Natural killer cell (primary cell): ENCODE results near the gene LCA5L. TPM values are rescaled to one million over a fixed set of nuclear protein-coding genes. Genes with fewer than 3 reads are reported as not detected.
A peak's percentile ranks its signal among the peaks of the same experiment; 100 is the strongest.

ENCODE experiments used
- ATAC-seq, 3 donors: fragments of 150-1000 bp in 2 of 3; fragments of 200-7000 bp in 1 of 3; cut with Tn5 transposase; 1 replicate in 1 of 3; 2 replicates in 2 of 3; pipeline ENCODE4 v1.10.0; 2021; ENCODE audit warnings: mild to moderate bottlenecking in 2 of 3, moderate library complexity in 2 of 3
- DNase-seq, 2 donors: peaks; one replicate each; pipeline versions ENCODE4 v3.0.0 to v3.0.0-alpha.2; 2013 to 2021; ENCODE audit warnings: mixed read lengths in 1 of 2
- H3K27ac ChIP-seq: one replicate; pipeline ENCODE4 v1.5.1; 2013; ENCODE audit warnings: mild to moderate bottlenecking, low read length
- H3K27me3 ChIP-seq: one replicate; pipeline ENCODE4 v1.6.1; 2013; ENCODE audit warnings: low read length; ENCODE audit not compliant: control insufficient read depth, insufficient read depth
- H3K36me3 ChIP-seq: one replicate; pipeline ENCODE4 v1.6.1; 2013; ENCODE audit warnings: low read length; ENCODE audit not compliant: control insufficient read depth, insufficient read depth
- H3K4me1 ChIP-seq: one replicate; pipeline ENCODE4 v1.6.1; 2013; ENCODE audit warnings: low read length; ENCODE audit not compliant: control insufficient read depth, insufficient read depth
- H3K4me3 ChIP-seq: one replicate; pipeline ENCODE4 v1.5.1; 2013; ENCODE audit warnings: low read length
- H3K9me3 ChIP-seq: one replicate; pipeline ENCODE4 v1.6.1; 2013; ENCODE audit warnings: low read length; ENCODE audit not compliant: control insufficient read depth, insufficient read depth
- H3K27ac Mint-ChIP-seq, 2 donors: one replicate each; pipeline ENCODE4 v1.8.0; 2022; ENCODE audit warnings: mild to moderate bottlenecking in 2 of 2, mixed read lengths in 2 of 2, moderate library complexity in 1 of 2
- H3K27me3 Mint-ChIP-seq, 2 donors: one replicate each; pipeline ENCODE4 v1.8.0; 2022; ENCODE audit warnings: low read depth in 2 of 2, mixed read lengths in 2 of 2
- H3K36me3 Mint-ChIP-seq: one replicate; pipeline ENCODE4 v1.8.0; 2022; ENCODE audit warnings: mixed read lengths
- H3K4me1 Mint-ChIP-seq, 2 donors: one replicate each; pipeline ENCODE4 v1.8.0; 2022; ENCODE audit warnings: mixed read lengths in 2 of 2
- H3K4me3 Mint-ChIP-seq: one replicate; pipeline ENCODE4 v1.8.0; 2022; ENCODE audit warnings: mild to moderate bottlenecking, moderate library complexity, mixed read lengths
- H3K9me3 Mint-ChIP-seq, 2 donors: one replicate each; pipeline ENCODE4 v1.8.0; 2022; ENCODE audit warnings: mixed read lengths in 2 of 2
- WGBS: methylation state at CpG from one replicate; pipeline ENCODE4 v1.1.7; 2013; ENCODE audit warnings: missing lambda C conversion rate; ENCODE audit not compliant: insufficient coverage; 5-methylcytosine and 5-hydroxymethylcytosine counted together
- intact Hi-C: fragments of 100-400 bp; cut with micrococcal nuclease; formaldehyde crosslinking; loops from one replicate; pipeline ENCODE4 v1.14.2; 2022
- total RNA-seq, 4 donors: library from RNA; stranded (reverse); fragments of 120-200 nt in 1 of 4; gene quantifications; one replicate each; pipeline versions ENCODE4 v1.2.3 to v1.2.4, GENCODE V29; 2013 to 2022
- TF ChIP-seq, protein P1 (sequence below): fragments of 200-600 bp; IDR thresholded peaks from one replicate; pipeline ENCODE4 v1.8.0; 2022; ENCODE audit warnings: antibody characterized with exemption

LCA5L gene
- under 1 TPM in 2 of 3 donors, not detected in 1; 0.14 to 0.84 TPM for total RNA-seq
- total RNA-seq (2013), result 0.23 TPM

- peaks cover 9% of the 10 kb centered on the region for H3K4me1 ChIP-seq
- intact Hi-C loops, result loop anchor here (1.0 to 5.0 kb wide), 2 partner anchors 133 to 263 kb away; partner anchors contain the start of gene PSMG1
- Mint-ChIP-seq H3K27ac (peak within 1 kb of the TSS; percentile 93 to 94), H3K27me3 (peaks cover 22 to 41% of the 10 kb centered on the region in 2 donors), H3K36me3 (no peaks in the 10 kb centered on the region), H3K4me1 (peaks cover 11 to 15% of the 10 kb centered on the region in 2 donors), H3K9me3 (no peaks in the 10 kb centered on the region), H3K4me3 (peak within 1 kb of the TSS; percentile 95)
- no peaks in the 10 kb centered on the region for H3K36me3 ChIP-seq
- DNase-seq (peak; percentile 91 to 96), ATAC-seq (peak; percentile 88 to 95 (median 91))
- H3K4me3 ChIP-seq, result peak within 1 kb of the TSS; percentile 73
- peak within 1 kb of the TSS; percentile 95 for H3K27ac ChIP-seq
- no peaks in the 10 kb centered on the region for H3K27me3 ChIP-seq
- WGBS, result under 1% methylated on average over 81 of the region's 83 CpGs
- H3K9me3 ChIP-seq, result no peaks in the 10 kb centered on the region
- TF ChIP-seq, protein P1, sequence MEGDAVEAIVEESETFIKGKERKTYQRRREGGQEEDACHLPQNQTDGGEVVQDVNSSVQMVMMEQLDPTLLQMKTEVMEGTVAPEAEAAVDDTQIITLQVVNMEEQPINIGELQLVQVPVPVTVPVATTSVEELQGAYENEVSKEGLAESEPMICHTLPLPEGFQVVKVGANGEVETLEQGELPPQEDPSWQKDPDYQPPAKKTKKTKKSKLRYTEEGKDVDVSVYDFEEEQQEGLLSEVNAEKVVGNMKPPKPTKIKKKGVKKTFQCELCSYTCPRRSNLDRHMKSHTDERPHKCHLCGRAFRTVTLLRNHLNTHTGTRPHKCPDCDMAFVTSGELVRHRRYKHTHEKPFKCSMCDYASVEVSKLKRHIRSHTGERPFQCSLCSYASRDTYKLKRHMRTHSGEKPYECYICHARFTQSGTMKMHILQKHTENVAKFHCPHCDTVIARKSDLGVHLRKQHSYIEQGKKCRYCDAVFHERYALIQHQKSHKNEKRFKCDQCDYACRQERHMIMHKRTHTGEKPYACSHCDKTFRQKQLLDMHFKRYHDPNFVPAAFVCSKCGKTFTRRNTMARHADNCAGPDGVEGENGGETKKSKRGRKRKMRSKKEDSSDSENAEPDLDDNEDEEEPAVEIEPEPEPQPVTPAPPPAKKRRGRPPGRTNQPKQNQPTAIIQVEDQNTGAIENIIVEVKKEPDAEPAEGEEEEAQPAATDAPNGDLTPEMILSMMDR, result no peak
Observed at GRCh38 chr21:39445321-39446269, at the start of gene LCA5L. Gene LCA5L, minus strand, starts transcription at chr21:39445778. Its CDS starts 17,285 bp downstream, at chr21:39428493.

GRCh38 chr21:39489380-39489924 is 43.9 kb upstream of the LCA5L start:
- Mint-ChIP-seq H3K4me1 (no peaks in the 10 kb centered on the region), H3K4me3 (no peak overlapping the region), H3K36me3 (peaks cover 1% of the 10 kb centered on the region), H3K9me3 (peaks cover 0 to 1% of the 10 kb centered on the region in 2 donors), H3K27me3 (peaks cover 2 to 9% of the 10 kb centered on the region in 2 donors), H3K27ac (no peak overlapping the region)
- ATAC-seq (no peak), DNase-seq (no peak)
- no peaks in the 10 kb centered on the region for H3K9me3 ChIP-seq
- no peak overlapping the region for H3K27ac ChIP-seq
- H3K4me1 ChIP-seq, result no peaks in the 10 kb centered on the region
- H3K4me3 ChIP-seq, result no peak overlapping the region
- TF ChIP-seq, protein P1, result no peak
- no peaks in the 10 kb centered on the region for H3K27me3 ChIP-seq
- intact Hi-C loops, result no loop called here
- 86% methylated on average over 1 of the region's 1 CpG for WGBS
- H3K36me3 ChIP-seq, result no peaks in the 10 kb centered on the region

DNA sequence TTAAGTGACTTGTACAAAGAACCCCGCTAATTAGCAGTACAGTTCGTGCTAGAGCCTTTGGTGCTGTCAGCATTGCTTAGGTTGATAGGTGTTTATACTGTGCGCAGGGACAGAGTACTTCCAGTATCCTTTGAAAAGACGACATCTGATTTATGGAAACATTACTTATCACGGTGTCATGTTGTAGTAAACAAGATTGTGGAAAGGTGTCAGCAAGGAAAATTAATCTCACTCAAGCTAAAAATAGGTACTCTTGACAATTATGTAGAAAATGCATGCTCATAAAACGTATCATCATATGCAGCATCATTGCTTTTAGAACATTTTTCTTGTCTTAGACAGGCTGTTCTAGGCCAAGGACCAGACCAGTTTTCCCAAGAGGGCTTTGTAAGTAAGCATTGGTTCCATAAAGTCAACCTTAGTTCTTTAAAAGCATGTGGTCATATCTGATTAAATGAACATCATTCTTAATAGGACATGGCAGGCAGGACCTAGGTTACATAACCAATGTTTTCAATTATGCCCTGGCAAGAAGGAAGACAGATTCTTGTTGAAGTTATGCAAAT is 39.2 kb upstream of the LCA5L start:
- H3K27ac ChIP-seq, result no peak overlapping the region
- no peaks in the 10 kb centered on the region for H3K9me3 ChIP-seq
- Mint-ChIP-seq H3K27ac (no peak overlapping the region), H3K4me3 (no peak overlapping the region), H3K9me3 (no peaks in the 10 kb centered on the region), H3K27me3 (peaks cover 8 to 15% of the 10 kb centered on the region in 2 donors), H3K36me3 (no peaks in the 10 kb centered on the region), H3K4me1 (no peaks in the 10 kb centered on the region)
- TF ChIP-seq, protein P1, result no peak
- no peak for DNase-seq
- no peaks in the 10 kb centered on the region for H3K27me3 ChIP-seq
- no peaks in the 10 kb centered on the region for H3K36me3 ChIP-seq
- intact Hi-C loops, result no loop called here
- ATAC-seq, result no peak
- H3K4me1 ChIP-seq, result no peaks in the 10 kb centered on the region
- 85% methylated on average over 6 of the region's 6 CpGs for WGBS
- H3K4me3 ChIP-seq, result no peak overlapping the region
